HuH-7.5 (cell line): ENCODE data around the gene KLRB1.
"Not testable (repeated sequence)": the region's sequence is repeated elsewhere in the genome, so short reads cannot be mapped to it uniquely, and the experiment has no call there.

Source experiments
- DNase-seq: peaks from one replicate; pipeline ENCODE4 v3.0.0; 2011; ENCODE audit warnings: low spot score

Gene KLRB1

GRCh38 chr12:9607716-9608115 is at the start of gene KLRB1:
Gene KLRB1, minus strand, starts transcription at chr12:9607916. Its CDS starts 77 bp downstream, at chr12:9607839.
- no peak for DNase-seq

- DNase-seq, result no peak
Measured at GRCh38 chr12:9651265-9651729, 43.6 kb upstream of the KLRB1 start.

- no peak for DNase-seq
Measured at GRCh38 chr12:9650151-9650576, 42.4 kb upstream of the KLRB1 start.

GRCh38 chr12:9649532-9649940 is 41.8 kb upstream of the KLRB1 start:
- DNase-seq, result no peak

GRCh38 chr12:9648701-9649531 is 41.2 kb upstream of the KLRB1 start:
- peak; percentile 10 for DNase-seq

- peak; percentile 81 for DNase-seq
Measured at GRCh38 chr12:9647825-9648700, 40.3 kb upstream of the KLRB1 start.

- DNase-seq, result peak; percentile 19
Measured at GRCh38 chr12:9646794-9647781, 39.4 kb upstream of the KLRB1 start.

GRCh38 chr12:9644985-9645551 is 37.4 kb upstream of the KLRB1 start:
- DNase-seq, result not testable (repeated sequence)

- DNase-seq, result no peak
Measured at GRCh38 chr12:9643266-9643660, 35.5 kb upstream of the KLRB1 start.

GRCh38 chr12:9642606-9643265 is 35.0 kb upstream of the KLRB1 start:
- DNase-seq, result no peak

- DNase-seq, result no peak
Measured at GRCh38 chr12:9640024-9640423, 32.3 kb upstream of the KLRB1 start.

GRCh38 chr12:9636851-9637206 is 29.1 kb upstream of the KLRB1 start:
- no peak for DNase-seq

GRCh38 chr12:9636150-9636850 is 28.6 kb upstream of the KLRB1 start:
- DNase-seq, result no peak

- DNase-seq, result no peak
Measured at GRCh38 chr12:9634969-9635754, 27.4 kb upstream of the KLRB1 start.

GRCh38 chr12:9634177-9634803 is 26.6 kb upstream of the KLRB1 start:
- peak; percentile 18 for DNase-seq

GRCh38 chr12:9632766-9633165 is 25.1 kb upstream of the KLRB1 start:
- no peak for DNase-seq

- no peak for DNase-seq
Measured at GRCh38 chr12:9626821-9627220, 19.1 kb upstream of the KLRB1 start.

GRCh38 chr12:9626291-9626690 is 18.6 kb upstream of the KLRB1 start:
- DNase-seq, result no peak

- DNase-seq, result no peak
Measured at GRCh38 chr12:9625019-9625418, 17.3 kb upstream of the KLRB1 start.
